GM19035 (cell line): ENCODE measurements around the gene ACR.

Experiments used
- ATAC-seq: cut with Tn5 transposase; IDR thresholded peaks from one replicate; pipeline ENCODE4 v1.9.1; 2021; ENCODE audit not compliant: unreplicated experiment

The ACR gene

DNA sequence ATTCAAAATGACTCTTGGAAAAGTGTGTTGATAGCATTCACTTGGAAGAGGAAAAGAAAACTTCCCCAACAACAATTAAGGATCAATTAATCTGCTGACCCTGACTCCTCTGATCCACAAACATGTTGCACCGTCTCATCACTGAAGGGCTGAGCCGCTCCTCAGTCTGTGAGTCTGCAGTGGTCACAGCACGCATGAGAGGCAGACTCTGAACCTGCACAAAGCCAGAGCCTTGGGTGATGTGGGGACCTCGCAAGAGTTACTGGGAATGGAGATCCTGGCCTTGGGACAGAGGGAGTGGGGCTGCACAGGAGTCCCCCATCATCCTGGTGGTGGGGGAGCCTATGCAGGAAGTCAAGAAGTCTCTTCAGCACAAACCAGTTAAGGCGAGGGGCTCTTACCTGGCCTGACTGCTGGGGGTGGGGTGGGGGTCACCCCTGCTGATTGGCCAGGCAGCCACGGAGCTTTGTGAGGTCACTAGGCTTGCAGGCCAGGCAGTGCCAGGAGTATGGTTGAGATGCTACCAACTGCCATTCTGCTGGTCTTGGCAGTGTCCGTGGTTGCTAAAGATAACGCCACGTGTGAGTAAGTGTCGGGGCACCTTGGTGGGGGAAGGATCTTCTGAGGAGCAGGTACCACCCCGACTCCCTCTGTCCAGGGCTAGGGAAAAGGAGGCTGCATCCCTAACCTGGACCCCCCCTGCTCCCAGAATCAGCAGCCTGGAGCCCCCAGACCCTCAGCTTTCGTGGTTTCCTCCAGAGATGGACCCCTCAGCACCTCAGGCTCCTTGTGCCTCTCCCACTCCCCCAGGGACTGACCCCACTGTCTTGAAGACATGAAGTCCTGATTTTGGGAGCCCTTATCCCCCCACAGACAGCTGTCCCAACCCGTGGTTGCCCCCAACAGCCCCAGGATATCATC is at the start of gene ACR:
ACR (plus strand) TSS at position 477 of the 921 bp plus-strand sequence; CDS start at position 509, 32 bp downstream.
- ATAC-seq = no peak

DNA sequence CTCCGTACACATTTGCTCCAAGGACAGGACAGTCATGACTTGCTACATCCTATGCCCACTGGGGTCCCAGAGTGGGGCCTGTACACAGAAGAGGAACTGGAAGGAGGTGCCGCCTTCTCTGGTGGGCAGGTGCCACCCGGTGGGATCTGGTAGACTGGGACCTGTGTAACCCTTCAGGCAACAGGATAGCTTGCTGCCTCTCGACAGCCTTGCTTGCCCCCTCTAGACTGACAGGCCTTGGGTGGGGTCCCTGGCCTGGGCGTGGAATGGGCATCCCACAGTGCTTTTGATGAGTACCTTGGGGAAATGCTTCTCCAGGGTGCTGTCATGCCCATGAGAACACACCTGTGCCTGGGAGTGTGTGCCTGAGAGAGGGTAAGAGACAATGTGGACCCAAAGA is 49.6 kb upstream of the ACR start:
- no peak for ATAC-seq

DNA sequence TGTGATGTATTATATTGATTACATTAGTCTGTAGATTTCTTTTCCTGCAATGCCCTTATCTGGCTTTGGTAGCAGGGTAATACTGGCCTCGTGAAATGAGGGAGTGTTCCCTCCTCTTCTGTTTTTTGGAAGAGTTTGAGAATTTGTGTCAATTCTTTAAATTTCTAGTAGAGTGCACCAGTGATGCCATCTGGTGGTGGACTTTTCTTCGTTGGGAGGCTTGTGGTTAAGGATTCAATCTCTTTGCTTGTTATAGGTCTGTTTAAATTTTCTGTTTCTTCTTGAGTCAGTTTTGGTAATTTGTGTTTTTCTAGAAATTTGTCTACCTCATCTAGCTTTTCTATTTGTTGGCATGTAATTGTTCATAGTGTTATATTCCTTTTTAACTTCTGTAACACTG is 46.5 kb upstream of the ACR start:
- ATAC-seq = no peak

DNA sequence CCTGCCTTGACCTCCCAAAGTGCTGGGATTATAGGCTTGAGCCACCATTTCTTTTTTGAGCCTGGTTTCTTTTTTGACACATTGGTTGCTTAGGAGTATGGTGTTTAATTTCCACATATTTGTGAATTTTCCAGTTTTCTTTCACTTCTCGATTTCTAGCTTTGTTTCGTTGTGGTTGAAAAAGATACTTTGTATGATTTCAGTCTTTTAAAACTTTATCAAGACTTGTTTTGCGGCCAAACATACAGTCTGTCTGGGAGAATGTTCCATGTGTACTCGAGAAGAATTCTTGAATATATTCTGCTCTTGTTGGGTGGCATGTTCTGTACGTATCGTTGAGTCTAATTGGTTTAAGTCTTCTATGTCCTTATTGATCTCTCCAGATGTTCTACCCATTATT is 44.5 kb upstream of the ACR start:
- ATAC-seq = no peak

GRCh38 chr22:50694099-50694605 is 43.9 kb upstream of the ACR start:
- ATAC-seq = no peak

DNA sequence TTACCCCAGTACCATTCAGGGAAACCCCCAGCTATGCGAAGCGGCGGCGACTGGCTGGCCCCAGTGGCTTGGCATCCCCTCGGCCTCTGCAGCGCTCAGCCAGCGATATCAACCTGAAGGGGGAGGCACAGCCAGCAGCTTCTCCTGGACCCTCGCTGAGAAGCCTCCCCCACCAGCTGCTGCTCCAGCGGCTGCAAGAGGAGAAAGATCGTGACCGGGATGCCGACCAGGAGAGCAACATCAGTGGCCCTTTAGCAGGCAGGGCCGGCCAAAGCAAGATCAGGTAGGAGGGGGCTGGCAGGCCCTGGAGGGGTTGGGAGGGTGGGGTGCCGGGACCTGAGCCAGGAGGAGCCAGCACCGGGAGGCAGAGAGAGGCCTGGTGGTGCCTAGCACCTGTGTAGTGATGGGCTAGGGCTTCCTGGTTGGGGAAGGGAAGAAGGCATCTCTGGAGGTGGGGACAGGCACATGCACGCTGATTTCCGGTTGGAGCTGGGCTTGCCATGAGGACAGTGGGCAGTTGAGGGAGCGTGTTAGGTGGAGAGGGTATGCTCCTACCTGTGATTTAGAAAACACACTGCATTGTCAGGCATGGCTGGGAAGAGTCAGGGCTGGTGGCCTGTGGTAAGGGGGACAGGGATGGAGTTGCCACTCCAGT is 43.1 kb upstream of the ACR start:
- ATAC-seq = no peak

- no peak for ATAC-seq
Measured at GRCh38 chr22:50695421-50696250, 42.4 kb upstream of the ACR start.

DNA sequence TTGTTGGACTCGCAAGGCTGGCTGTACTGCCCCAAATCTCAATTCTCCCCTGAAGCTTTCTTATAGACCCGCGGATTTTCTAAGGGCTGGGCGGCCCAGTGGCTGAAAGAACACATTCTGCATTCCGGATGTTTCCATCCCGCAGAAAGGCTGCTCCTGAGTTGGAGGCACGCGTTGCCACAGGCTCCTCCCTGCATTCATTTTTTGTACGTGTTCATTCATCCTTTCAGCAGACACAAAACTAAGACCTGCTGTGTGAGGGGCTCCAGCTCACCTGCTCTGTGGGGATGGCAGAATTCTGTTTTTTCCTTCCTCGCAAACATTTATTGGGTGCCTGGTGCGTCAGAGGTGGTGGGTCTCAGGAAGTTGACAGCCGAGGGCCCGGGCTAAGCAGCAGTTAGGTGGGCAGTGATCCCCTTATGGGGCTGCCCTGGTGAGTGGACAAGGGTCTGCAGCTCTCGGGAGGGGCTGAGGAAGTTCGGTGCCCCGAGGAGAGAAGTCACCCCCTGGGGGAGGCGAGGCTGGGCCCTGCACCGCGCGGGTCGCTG is 41.7 kb upstream of the ACR start:
- no peak for ATAC-seq

- no peak for ATAC-seq
Measured at GRCh38 chr22:50696799-50697561, 41.0 kb upstream of the ACR start.

GRCh38 chr22:50697667-50698506 is 40.1 kb upstream of the ACR start:
- no peak for ATAC-seq

- no peak for ATAC-seq
Measured at GRCh38 chr22:50698546-50698945, 39.5 kb upstream of the ACR start.

DNA sequence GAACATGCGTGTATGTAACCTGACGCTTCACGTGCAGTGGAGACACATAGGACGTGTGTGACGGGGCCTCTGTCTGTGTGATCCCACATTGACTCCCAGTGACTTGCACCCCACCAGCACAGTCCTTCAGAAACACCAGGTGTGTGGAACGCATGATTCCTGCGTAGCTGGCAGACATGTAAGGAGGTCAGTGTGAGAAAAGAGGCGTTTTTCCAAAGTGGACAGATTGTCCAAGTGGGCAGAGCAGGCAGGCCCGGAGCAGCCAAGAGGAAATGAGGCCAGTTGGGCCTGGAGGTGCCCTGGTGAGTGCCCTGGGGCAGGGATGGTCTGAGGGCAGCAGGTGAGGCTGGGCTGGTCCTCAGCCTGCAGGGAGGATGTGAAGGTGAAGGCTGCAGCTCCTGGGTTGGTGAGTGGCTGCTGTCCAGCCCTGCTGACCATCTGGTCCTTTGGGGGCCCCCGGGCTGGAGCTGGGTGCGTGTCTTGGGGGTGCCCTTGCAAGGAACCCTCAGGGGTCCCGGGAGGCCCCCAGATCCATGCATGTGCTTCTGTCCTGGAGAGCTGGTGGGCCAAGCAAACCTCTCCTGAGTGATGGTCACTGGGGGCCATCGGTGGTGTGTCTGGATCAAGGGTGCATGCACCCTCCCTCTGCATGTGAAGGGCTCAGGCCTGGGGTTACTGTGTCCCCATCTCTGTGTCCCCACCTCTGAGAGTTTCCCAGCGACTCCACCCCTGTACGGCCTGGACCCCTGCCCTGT is 38.8 kb upstream of the ACR start:
- no peak for ATAC-seq

GRCh38 chr22:50699756-50700386 is 38.1 kb upstream of the ACR start:
- no peak for ATAC-seq

GRCh38 chr22:50700387-50701075 is 37.5 kb upstream of the ACR start:
- ATAC-seq = no peak

GRCh38 chr22:50701076-50701419 is 37.0 kb upstream of the ACR start:
- no peak for ATAC-seq

GRCh38 chr22:50701428-50702154 is 36.4 kb upstream of the ACR start:
- ATAC-seq = no peak

GRCh38 chr22:50702261-50702671 is 35.7 kb upstream of the ACR start:
- ATAC-seq = no peak
